Measurements from ENCODE around the gene SNRNP27. TPM values are rescaled to one million over a fixed set of nuclear protein-coding genes. Genes with fewer than 3 reads are reported as not detected.

SNRNP27 gene
- total and polyA plus RNA-seq, 9 of the 15 experiments (the other 6 are each of a cell fraction or from before 2014, with no cell fraction given) = 29.2 to 102 (median 65.7) TPM

DNA sequence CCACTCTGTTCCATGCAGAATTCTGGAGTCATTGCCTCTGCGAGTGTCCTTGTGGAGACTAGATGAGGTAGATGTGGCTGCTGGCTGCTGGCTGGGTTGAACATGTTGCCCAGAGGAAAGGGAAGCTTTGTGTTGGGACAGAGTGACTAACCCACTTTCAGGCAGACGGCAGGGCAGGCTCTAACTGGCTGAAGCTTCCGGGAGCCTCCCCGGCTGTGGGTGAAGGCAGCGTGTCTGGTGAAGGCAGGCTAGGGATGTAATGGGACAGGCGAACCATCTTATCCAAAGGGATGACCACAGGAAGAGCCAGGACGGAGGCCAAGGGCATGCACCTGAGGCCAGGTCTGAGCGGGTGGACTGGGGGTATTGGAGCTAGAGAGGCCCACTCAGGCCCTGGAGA, 51.7 kb downstream of the SNRNP27 start:
- ATAC-seq = no peak
- no TSS peak for BruUV-seq (replicated peaks)
- in situ Hi-C loops (cut with MboI) = no loop called here
- TF ChIP-seq, protein P1, sequence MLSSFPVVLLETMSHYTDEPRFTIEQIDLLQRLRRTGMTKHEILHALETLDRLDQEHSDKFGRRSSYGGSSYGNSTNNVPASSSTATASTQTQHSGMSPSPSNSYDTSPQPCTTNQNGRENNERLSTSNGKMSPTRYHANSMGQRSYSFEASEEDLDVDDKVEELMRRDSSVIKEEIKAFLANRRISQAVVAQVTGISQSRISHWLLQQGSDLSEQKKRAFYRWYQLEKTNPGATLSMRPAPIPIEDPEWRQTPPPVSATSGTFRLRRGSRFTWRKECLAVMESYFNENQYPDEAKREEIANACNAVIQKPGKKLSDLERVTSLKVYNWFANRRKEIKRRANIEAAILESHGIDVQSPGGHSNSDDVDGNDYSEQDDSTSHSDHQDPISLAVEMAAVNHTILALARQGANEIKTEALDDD (IDR thresholded peaks at IDR 0.05) = no peak
- TF ChIP-seq, protein P2, sequence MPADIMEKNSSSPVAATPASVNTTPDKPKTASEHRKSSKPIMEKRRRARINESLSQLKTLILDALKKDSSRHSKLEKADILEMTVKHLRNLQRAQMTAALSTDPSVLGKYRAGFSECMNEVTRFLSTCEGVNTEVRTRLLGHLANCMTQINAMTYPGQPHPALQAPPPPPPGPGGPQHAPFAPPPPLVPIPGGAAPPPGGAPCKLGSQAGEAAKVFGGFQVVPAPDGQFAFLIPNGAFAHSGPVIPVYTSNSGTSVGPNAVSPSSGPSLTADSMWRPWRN (IDR thresholded peaks at IDR 0.05; ENCODE audit: low read depth) = no peak
- TF ChIP-seq NONO (IDR thresholded peaks at IDR 0.05; ENCODE audit: low read depth in 2 of 2, low read length in 1 of 2) = no peak
- TF ChIP-seq, protein P3, sequence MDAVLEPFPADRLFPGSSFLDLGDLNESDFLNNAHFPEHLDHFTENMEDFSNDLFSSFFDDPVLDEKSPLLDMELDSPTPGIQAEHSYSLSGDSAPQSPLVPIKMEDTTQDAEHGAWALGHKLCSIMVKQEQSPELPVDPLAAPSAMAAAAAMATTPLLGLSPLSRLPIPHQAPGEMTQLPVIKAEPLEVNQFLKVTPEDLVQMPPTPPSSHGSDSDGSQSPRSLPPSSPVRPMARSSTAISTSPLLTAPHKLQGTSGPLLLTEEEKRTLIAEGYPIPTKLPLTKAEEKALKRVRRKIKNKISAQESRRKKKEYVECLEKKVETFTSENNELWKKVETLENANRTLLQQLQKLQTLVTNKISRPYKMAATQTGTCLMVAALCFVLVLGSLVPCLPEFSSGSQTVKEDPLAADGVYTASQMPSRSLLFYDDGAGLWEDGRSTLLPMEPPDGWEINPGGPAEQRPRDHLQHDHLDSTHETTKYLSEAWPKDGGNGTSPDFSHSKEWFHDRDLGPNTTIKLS (IDR thresholded peaks at IDR 0.05; ENCODE audit: borderline replicate concordance, low read depth) = no peak
- TF ChIP-seq RNF2 (IDR thresholded peaks at IDR 0.05) = no peak
- no peak for TF ChIP-seq ZNF778 (CRISPR knock-in tag; IDR thresholded peaks at IDR 0.05)
- TF ChIP-seq, protein P4, sequence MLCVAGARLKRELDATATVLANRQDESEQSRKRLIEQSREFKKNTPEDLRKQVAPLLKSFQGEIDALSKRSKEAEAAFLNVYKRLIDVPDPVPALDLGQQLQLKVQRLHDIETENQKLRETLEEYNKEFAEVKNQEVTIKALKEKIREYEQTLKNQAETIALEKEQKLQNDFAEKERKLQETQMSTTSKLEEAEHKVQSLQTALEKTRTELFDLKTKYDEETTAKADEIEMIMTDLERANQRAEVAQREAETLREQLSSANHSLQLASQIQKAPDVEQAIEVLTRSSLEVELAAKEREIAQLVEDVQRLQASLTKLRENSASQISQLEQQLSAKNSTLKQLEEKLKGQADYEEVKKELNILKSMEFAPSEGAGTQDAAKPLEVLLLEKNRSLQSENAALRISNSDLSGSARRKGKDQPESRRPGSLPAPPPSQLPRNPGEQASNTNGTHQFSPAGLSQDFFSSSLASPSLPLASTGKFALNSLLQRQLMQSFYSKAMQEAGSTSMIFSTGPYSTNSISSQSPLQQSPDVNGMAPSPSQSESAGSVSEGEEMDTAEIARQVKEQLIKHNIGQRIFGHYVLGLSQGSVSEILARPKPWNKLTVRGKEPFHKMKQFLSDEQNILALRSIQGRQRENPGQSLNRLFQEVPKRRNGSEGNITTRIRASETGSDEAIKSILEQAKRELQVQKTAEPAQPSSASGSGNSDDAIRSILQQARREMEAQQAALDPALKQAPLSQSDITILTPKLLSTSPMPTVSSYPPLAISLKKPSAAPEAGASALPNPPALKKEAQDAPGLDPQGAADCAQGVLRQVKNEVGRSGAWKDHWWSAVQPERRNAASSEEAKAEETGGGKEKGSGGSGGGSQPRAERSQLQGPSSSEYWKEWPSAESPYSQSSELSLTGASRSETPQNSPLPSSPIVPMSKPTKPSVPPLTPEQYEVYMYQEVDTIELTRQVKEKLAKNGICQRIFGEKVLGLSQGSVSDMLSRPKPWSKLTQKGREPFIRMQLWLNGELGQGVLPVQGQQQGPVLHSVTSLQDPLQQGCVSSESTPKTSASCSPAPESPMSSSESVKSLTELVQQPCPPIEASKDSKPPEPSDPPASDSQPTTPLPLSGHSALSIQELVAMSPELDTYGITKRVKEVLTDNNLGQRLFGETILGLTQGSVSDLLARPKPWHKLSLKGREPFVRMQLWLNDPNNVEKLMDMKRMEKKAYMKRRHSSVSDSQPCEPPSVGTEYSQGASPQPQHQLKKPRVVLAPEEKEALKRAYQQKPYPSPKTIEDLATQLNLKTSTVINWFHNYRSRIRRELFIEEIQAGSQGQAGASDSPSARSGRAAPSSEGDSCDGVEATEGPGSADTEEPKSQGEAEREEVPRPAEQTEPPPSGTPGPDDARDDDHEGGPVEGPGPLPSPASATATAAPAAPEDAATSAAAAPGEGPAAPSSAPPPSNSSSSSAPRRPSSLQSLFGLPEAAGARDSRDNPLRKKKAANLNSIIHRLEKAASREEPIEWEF (CRISPR knock-in tag; IDR thresholded peaks at IDR 0.05) = no peak
- TF ChIP-seq ZNF143 (CRISPR knock-in tag; IDR thresholded peaks at IDR 0.05) = no peak
- no peak for TF ChIP-seq U2AF2 (optimal IDR thresholded peaks at IDR 0.05; ENCODE audit: low read depth, low read length)
- TF ChIP-seq, protein P5, sequence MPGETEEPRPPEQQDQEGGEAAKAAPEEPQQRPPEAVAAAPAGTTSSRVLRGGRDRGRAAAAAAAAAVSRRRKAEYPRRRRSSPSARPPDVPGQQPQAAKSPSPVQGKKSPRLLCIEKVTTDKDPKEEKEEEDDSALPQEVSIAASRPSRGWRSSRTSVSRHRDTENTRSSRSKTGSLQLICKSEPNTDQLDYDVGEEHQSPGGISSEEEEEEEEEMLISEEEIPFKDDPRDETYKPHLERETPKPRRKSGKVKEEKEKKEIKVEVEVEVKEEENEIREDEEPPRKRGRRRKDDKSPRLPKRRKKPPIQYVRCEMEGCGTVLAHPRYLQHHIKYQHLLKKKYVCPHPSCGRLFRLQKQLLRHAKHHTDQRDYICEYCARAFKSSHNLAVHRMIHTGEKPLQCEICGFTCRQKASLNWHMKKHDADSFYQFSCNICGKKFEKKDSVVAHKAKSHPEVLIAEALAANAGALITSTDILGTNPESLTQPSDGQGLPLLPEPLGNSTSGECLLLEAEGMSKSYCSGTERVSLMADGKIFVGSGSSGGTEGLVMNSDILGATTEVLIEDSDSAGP (CRISPR knock-in tag; IDR thresholded peaks at IDR 0.05) = no peak
- no peak for TF ChIP-seq XRCC3 (IDR thresholded peaks at IDR 0.05)
- no peak for TF ChIP-seq ESRRA (IDR thresholded peaks at IDR 0.05; ENCODE audit: borderline replicate concordance, low read depth)
- TF ChIP-seq PHB2 (IDR thresholded peaks at IDR 0.05; ENCODE audit: low read depth) = no peak

More for the DNA sequence above, 51.7 kb downstream of the SNRNP27 start:
- Histone ChIP-seq H3K27ac (ENCODE audit: extremely low read depth, low read depth, low read length) (no peak overlapping the region; the same call in 2 of the 3 replicates), H3K9ac (ENCODE audit: insufficient read depth in 1 of 2, low read depth in 2 of 2, low read length in 2 of 2) (no peak overlapping the region), H3K4me2 (ENCODE audit: insufficient read depth, low read length) (no peak overlapping the region), H3K27me3 (ENCODE audit: control insufficient read depth in 2 of 2, insufficient read depth in 2 of 2, low read length in 2 of 2) (no peaks in the 10 kb centered on the region), H2AFZ (ENCODE audit: low read depth, low read length) (no peak overlapping the region), H3K9me3 (replicated peaks; ENCODE audit: control insufficient read depth, insufficient read depth, low read depth, low read length) (no peaks in the 10 kb centered on the region), H3K79me2 (ENCODE audit: control insufficient read depth, insufficient read depth, low read length) (no peaks in the 10 kb centered on the region), H3K36me3 (ENCODE audit: control insufficient read depth, insufficient read depth, low read length) (peaks cover 32% of the 10 kb centered on the region), H3K4me3 (no peak overlapping the region), H3K4me1 (replicated peaks in 1 of 2; ENCODE audit: control insufficient read depth in 2 of 2, insufficient read depth in 2 of 2, low read length in 2 of 2) (peaks cover 21 to 44% of the 10 kb centered on the region in 2 experiments), H4K20me1 (replicated peaks; ENCODE audit: control insufficient read depth, insufficient read depth, low read length) (no peaks in the 10 kb centered on the region), H3K9me1 (ENCODE audit: control insufficient read depth, insufficient read depth, low read length) (no peaks in the 10 kb centered on the region)
- ChIA-PET CTCF (ENCODE audit: low intra/inter-chr PET ratio) (no interaction called here), POLR2A (interaction anchor here (1.1 to 1.8 kb wide), 6 partner anchors 10 to 349 kb away, joined by 4 to 8 read pairs (median 5); partner anchors contain the start of gene SNRPG)
- WGBS (ENCODE audit: insufficient coverage, low coverage, missing lambda C conversion rate) = 85% methylated on average over 8 of the region's 8 CpGs
- FAIRE-seq (no peak), DNase-seq (ENCODE audit: extremely low read depth in 1 of 4, low spot score in 3 of 4) (no peak)
- intact Hi-C loops (cut with micrococcal nuclease) = no loop called here
